Pancreas (tissue), 10 donors: ENCODE results near the gene ASCC3. TPM values are rescaled to one million over a fixed set of nuclear protein-coding genes. Genes with fewer than 3 reads are reported as not detected.

Source experiments
- ATAC-seq, 4 donors: fragments of 200-7000 bp; cut with Tn5 transposase; one replicate each; pipeline versions ENCODE4 v1.8.0 to v1.9.1; 2020; ENCODE audit warnings: mild to moderate bottlenecking in 4 of 4, moderate library complexity in 4 of 4
- DNase-seq, 6 donors: peaks; one replicate each; pipeline ENCODE4 v3.0.0-alpha.2; 2020
- FAIRE-seq: peaks from 2 replicates; lab custom pipeline; 2012; peaks lifted over from hg19 to GRCh38; lab: Jason Lieb, UNC
- H3K27ac ChIP-seq, 4 donors: fragments of 200-600 bp; sonication (generic); 1 replicate in 3 of 4; 2 replicates in 1 of 4; pipeline versions ENCODE4 v1.5.0 to v1.8.0; 2020
- H3K27me3 ChIP-seq, 4 donors: fragments of 200-600 bp; one replicate each; pipeline ENCODE4 v1.8.0; 2021
- H3K36me3 ChIP-seq, 3 donors: fragments of 200-600 bp; sonication (generic) in 1 of 3; one replicate each; pipeline versions ENCODE4 v1.5.0 to v1.8.0; 2020 to 2021
- H3K4me1 ChIP-seq, 3 donors: fragments of 200-600 bp; one replicate each; pipeline ENCODE4 v1.8.0; 2021
- H3K4me3 ChIP-seq, 4 donors: fragments of 200-600 bp; sonication (generic) in 2 of 4; one replicate each; pipeline versions ENCODE4 v1.5.0 to v1.8.0; 2020 to 2021
- H3K9me3 ChIP-seq, 4 donors: fragments of 200-600 bp; one replicate each; pipeline ENCODE4 v1.8.0; 2021
- WGBS, 2 donors: extraction: QIAGEN DNeasy Blood & Tissue Kit; methylation state at CpG; one replicate each; pipeline ENCODE4 v1.1.7; 2013; 5-methylcytosine and 5-hydroxymethylcytosine counted together
- intact Hi-C, 3 donors: fragments of 100-400 bp; cut with DNase I; formaldehyde crosslinking; loops; one replicate each; pipeline versions ENCODE4 v1.11.1 to v1.14.2; 2022
- polyA plus RNA-seq, 2 donors: library from polyadenylated mRNA; stranded (reverse); fragments of 200-250 nt; gene quantifications; one replicate each; pipeline ENCODE4 v1.2.3, GENCODE V29; 2013
- total RNA-seq, 6 donors: library from RNA; stranded (reverse); fragmentation: NEBNext Ultra II Directional in 4 of 6; extraction: Animal tissue kit (Norgen Biotek cat#: 25700) in 4 of 6; gene quantifications; one replicate each; pipeline versions ENCODE4 v1.2.1 to v1.2.4, GENCODE V29; 2021 to 2023
- TF ChIP-seq, protein P1 (sequence below), 4 donors: fragments of 200-600 bp; sonication (generic) in 3 of 4; IDR thresholded peaks; one replicate each; pipeline versions ENCODE4 v1.5.0 to v1.8.0; 2021; ENCODE audit warnings: antibody characterized with exemption in 4 of 4
- donor health status: healthy with polysubstance abuse.
- donor health status: DM: no; HTN: no; CAD: no; lungs with moderate emphysema.
- donor health status: DM: no; HTN: no; CAD: no.
- donor health status: control.
- donor health status: control.
- donor health status: Bipolar disorder and iron deficiency.
- donor health status: DM: yes; HTN: yes; CAD: no.
- donor health status: DM: no; HTN: no; CAD: no.
- donor health status: DM: no; HTN: no; CAD: no.
- donor health status: DM: yes; HTN: yes; CAD: no.

ASCC3 gene
- total and polyA plus RNA-seq, 8 donors, result 4.4 to 20.3 (median 13.4) TPM

DNA sequence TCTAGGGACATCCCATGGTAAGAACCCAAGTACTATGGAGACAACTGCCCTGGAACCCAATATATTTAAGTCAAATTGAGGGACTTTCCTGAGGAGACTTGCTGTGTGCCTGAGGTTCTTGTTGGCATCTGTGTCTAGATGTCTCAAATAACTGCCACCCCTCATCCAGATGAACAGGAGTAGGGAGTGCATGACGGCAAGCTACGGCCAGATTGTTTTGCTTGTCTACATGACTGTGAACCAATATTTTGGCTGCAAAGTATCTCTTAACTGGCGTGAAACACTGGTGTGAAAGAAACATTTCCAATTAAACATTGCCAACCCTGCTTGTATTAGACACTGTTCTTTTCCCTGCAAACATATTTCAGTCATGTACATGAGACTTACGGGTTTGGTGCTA lies 364.0 kb downstream of the ASCC3 start:
- ATAC-seq, result no peak
- Histone ChIP-seq H3K27me3 (no peaks in the 10 kb centered on the region), H3K4me1 (no peaks in the 10 kb centered on the region), H3K4me3 (no peak overlapping the region), H3K9me3 (no peaks in the 10 kb centered on the region), H3K36me3 (no peaks in the 10 kb centered on the region), H3K27ac (no peak overlapping the region)
- intact Hi-C loops, result no loop called here
- 98 to 99% methylated on average over 4 of the region's 4 CpGs for WGBS, 2 donors
- FAIRE-seq, result no peak
- DNase-seq, result no peak
- TF ChIP-seq, protein P1, sequence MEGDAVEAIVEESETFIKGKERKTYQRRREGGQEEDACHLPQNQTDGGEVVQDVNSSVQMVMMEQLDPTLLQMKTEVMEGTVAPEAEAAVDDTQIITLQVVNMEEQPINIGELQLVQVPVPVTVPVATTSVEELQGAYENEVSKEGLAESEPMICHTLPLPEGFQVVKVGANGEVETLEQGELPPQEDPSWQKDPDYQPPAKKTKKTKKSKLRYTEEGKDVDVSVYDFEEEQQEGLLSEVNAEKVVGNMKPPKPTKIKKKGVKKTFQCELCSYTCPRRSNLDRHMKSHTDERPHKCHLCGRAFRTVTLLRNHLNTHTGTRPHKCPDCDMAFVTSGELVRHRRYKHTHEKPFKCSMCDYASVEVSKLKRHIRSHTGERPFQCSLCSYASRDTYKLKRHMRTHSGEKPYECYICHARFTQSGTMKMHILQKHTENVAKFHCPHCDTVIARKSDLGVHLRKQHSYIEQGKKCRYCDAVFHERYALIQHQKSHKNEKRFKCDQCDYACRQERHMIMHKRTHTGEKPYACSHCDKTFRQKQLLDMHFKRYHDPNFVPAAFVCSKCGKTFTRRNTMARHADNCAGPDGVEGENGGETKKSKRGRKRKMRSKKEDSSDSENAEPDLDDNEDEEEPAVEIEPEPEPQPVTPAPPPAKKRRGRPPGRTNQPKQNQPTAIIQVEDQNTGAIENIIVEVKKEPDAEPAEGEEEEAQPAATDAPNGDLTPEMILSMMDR (IDR thresholded peaks at IDR 0.05), result no peak

DNA sequence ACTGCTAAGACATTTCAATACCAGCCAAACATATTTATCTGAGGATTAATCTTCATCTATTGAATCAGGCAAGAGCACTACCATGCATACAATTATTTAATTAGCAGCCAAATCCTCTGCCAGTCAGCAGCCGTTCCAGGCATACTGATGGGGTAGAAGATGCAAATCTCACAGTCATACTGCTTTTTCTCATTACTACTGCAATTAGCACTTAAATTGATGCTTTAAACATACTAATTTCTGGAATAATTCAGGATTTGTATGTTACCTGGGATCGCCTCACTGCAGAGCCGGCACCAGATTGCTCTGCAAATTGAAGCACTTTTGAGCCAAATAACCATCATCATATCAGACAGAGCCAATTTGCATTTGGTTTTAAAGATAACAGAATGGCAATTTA lies 366.5 kb downstream of the ASCC3 start:
- FAIRE-seq, result no peak
- H3K27me3 ChIP-seq, result no peaks in the 10 kb centered on the region
- no peak for DNase-seq

GRCh38 chr6:100512203-100512862 lies 368.8 kb downstream of the ASCC3 start:
- Histone ChIP-seq H3K9me3 (no peaks in the 10 kb centered on the region), H3K27ac (no peak overlapping the region), H3K4me3 (no peak overlapping the region), H3K27me3 (no peaks in the 10 kb centered on the region), H3K4me1 (no peaks in the 10 kb centered on the region), H3K36me3 (no peaks in the 10 kb centered on the region)
- FAIRE-seq (no peak), DNase-seq (no peak), ATAC-seq (no peak)
- intact Hi-C loops, result no loop called here
- WGBS, 2 donors, result 77 to 79% methylated on average over 6 of the region's 6 CpGs
- TF ChIP-seq, protein P1 (IDR thresholded peaks at IDR 0.05), result no peak

More for the DNA sequence above, 366.5 kb downstream of the ASCC3 start:
- Histone ChIP-seq H3K4me3 (no peak overlapping the region), H3K9me3 (no peaks in the 10 kb centered on the region), H3K27ac (no peak overlapping the region), H3K36me3 (no peaks in the 10 kb centered on the region), H3K4me1 (no peaks in the 10 kb centered on the region)
- whole genome bisulfite sequencing, 2 donors, result 98 to 100% methylated on average over 3 of the region's 3 CpGs
- no peak for ATAC-seq
- TF ChIP-seq, protein P1 (IDR thresholded peaks at IDR 0.05), result no peak
- intact Hi-C loops, result no loop called here

DNA sequence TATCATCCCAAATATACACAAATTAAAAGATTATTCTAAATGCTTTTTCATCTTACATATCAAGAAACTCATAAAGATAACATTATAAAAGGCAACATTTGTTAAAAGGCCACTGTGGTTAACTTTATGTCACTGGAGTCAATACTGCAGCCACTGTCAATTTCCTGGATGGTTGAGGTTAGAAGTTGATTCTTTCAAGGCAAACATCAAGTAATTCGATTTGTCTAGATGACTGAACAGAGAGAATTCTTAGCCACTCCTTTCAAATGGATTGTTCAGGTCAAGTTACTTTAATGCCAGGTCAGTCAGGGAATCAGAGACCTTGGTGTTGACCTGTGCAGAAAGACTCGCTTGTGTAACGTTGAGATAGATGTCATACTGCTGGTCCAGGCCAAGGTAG lies 372.0 kb downstream of the ASCC3 start:
- no peak overlapping the region for H3K4me3 ChIP-seq
- ATAC-seq (no peak), FAIRE-seq (no peak), DNase-seq (no peak)
- TF ChIP-seq, protein P1 (IDR thresholded peaks at IDR 0.05), result no peak
- H3K27ac ChIP-seq, result no peak overlapping the region
- no peaks in the 10 kb centered on the region for H3K9me3 ChIP-seq
- no peaks in the 10 kb centered on the region for H3K4me1 ChIP-seq
- 94% methylated on average over 3 of the region's 3 CpGs for WGBS, 2 donors
- no peaks in the 10 kb centered on the region for H3K36me3 ChIP-seq
- intact Hi-C loops, result no loop called here
- no peaks in the 10 kb centered on the region for H3K27me3 ChIP-seq

DNA sequence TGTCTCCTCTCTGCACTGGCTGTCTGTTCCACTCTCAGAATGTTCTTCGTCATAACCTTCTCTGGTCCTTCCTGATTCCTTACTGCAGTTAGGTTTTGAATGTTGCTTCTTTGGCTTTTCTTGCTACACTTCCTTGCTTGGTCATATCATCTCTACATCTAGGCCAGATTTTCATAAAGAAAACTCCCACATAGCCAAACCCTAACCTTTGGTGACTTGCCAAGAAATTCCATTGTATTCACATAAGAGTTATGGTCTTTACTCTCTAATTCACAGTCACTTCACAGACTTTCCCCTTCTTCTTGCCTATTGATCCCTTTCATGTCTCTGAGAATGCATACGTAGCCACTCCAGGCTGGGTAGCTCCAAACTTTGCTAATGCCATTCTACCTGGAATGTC lies 374.5 kb downstream of the ASCC3 start:
- no peak for FAIRE-seq
- no peak for ATAC-seq

More for the DNA sequence above, 374.5 kb downstream of the ASCC3 start:
- intact Hi-C loops, result no loop called here
- DNase-seq, result no peak
- no peaks in the 10 kb centered on the region for H3K9me3 ChIP-seq
- no peak overlapping the region for H3K27ac ChIP-seq
- no peak overlapping the region for H3K4me3 ChIP-seq
- H3K27me3 ChIP-seq, result no peaks in the 10 kb centered on the region
- TF ChIP-seq, protein P1 (IDR thresholded peaks at IDR 0.05), result no peak
- WGBS, 2 donors, result 94 to 100% methylated on average over 2 of the region's 2 CpGs
- no peaks in the 10 kb centered on the region for H3K36me3 ChIP-seq
- no peaks in the 10 kb centered on the region for H3K4me1 ChIP-seq
